A549 (cell line): Measurements from ENCODE around the gene ZSWIM5. TPM values are rescaled to one million over a fixed set of nuclear protein-coding genes. Genes with fewer than 3 reads are reported as not detected.

ENCODE experiments used
- ATAC-seq, 2 experiments: fragments of 200-7000 bp in 1 of 2; fragments of >200 bp in 1 of 2; cut with Nextera tagmentation in 1 of 2; cut with Tn5 transposase in 1 of 2; 3 replicates each; pipeline versions ENCODE4 v1.8.0 to v1.9.1; 2018 to 2020; ENCODE audit warnings: mild to moderate bottlenecking in 1 of 2, moderate library complexity in 1 of 2
- CTCF ChIA-PET: fragments of 300-600 bp; sonication (Branson Sonifier 250); formaldehyde crosslinking; extraction: SDS; loops from one replicate; lab custom pipeline; 2021; ENCODE audit warnings: antibody characterized with exemption, inconsistent platforms; lab: Yijun Ruan, JAX
- POLR2A ChIA-PET: fragments of 350-600 bp; formaldehyde crosslinking; extraction: SDS; loops from one replicate; lab custom pipeline; 2021; ENCODE audit warnings: antibody characterized with exemption, inconsistent platforms; lab: Yijun Ruan, JAX
- DNase-seq, 2 experiments: peaks; one replicate each; pipeline versions ENCODE4 v3.0.0 to v3.0.0-alpha.2; 2011 to 2016; ENCODE audit warnings: low read depth in 1 of 2, low spot score in 1 of 2
- FAIRE-seq: peaks from 2 replicates; lab custom pipeline; 2011; peaks lifted over from hg19 to GRCh38; lab: Jason Lieb, UNC
- H3K27ac ChIP-seq, 2 experiments: fragments of >200 bp; sonication (Bioruptor Twin); formaldehyde crosslinking; 3 replicates each; pipeline ENCODE4 v1.5.1; 2016 to 2017
- H3K4me1 ChIP-seq: fragments of >200 bp; sonication (Bioruptor Twin); formaldehyde crosslinking; 3 replicates; pipeline ENCODE4 v1.6.1; 2016
- H3K4me2 ChIP-seq: fragments of >200 bp; sonication (Bioruptor Twin); formaldehyde crosslinking; 3 replicates; pipeline ENCODE4 v1.6.1; 2016
- H3K4me3 ChIP-seq: fragments of >200 bp; sonication (Bioruptor Twin); formaldehyde crosslinking; 3 replicates; pipeline ENCODE4 v1.5.1; 2016
- H3K9me3 ChIP-seq: fragments of >200 bp; sonication (Bioruptor Twin); formaldehyde crosslinking; 3 replicates; pipeline ENCODE4 v1.6.1; 2016
- CBX2 ChIP-seq: fragments of 200-600 bp; sonication (generic); IDR thresholded peaks from 2 replicates; pipeline ENCODE4 v1.6.1; 2016; ENCODE audit warnings: low read depth, mild to moderate bottlenecking, borderline replicate concordance
- CHD2 ChIP-seq: fragments of 150-350 bp; IDR thresholded peaks from 2 replicates; pipeline ENCODE4 v1.6.1; 2014; ENCODE audit warnings: low read length; ENCODE audit not compliant: partially characterized antibody
- EHF ChIP-seq: fragments of 250-450 bp; sonication (Bioruptor Pico); IDR thresholded peaks from 2 replicates; pipeline ENCODE4 v1.5.0; 2020; ENCODE audit warnings: mild to moderate bottlenecking
- FOSL2 ChIP-seq, 2 experiments: fragments of 450-650 bp in 1 of 2; fragments of >200 bp in 1 of 2; sonication (Bioruptor Twin) in 1 of 2; formaldehyde crosslinking; IDR thresholded peaks; 2 replicates each; pipeline versions ENCODE4 v1.5.0 to v1.6.1; 2016 to 2020; ENCODE audit warnings: mild to moderate bottlenecking in 1 of 2, moderate library complexity in 1 of 2
- HES2 ChIP-seq: fragments of >200 bp; sonication (Bioruptor Twin); formaldehyde crosslinking; IDR thresholded peaks from 2 replicates; pipeline ENCODE4 v1.6.1; 2016
- HMGXB4 ChIP-seq: fragments of 250-450 bp; sonication (Bioruptor Pico); IDR thresholded peaks from 2 replicates; pipeline ENCODE4 v1.5.0; 2021; ENCODE audit warnings: mild to moderate bottlenecking, moderate library complexity, borderline replicate concordance
- JUN ChIP-seq, 2 experiments: fragments of >200 bp; sonication (Bioruptor Twin); formaldehyde crosslinking; IDR thresholded peaks; 2 replicates in 1 of 2; 3 replicates in 1 of 2; pipeline ENCODE4 v1.6.1; 2016 to 2017
- MAFK ChIP-seq: fragments of 450-650 bp; IDR thresholded peaks from 2 replicates; pipeline ENCODE4 v1.6.1; 2014; ENCODE audit not compliant: partially characterized antibody
- MYC ChIP-seq: IDR thresholded peaks from 2 replicates; pipeline ENCODE4 v1.6.1; 2012; ENCODE audit warnings: mild to moderate bottlenecking, inconsistent platforms, low read length, improper control_type of control experiment, borderline replicate concordance
- NFE2L2 ChIP-seq: fragments of 150-350 bp; conservative IDR thresholded peaks from 2 replicates; pipeline ENCODE4 v1.6.1; 2014; ENCODE audit warnings: low read length
- PHF8 ChIP-seq: fragments of 200-600 bp; sonication (generic); IDR thresholded peaks from 2 replicates; pipeline ENCODE4 v1.6.1; 2016; ENCODE audit warnings: low read depth, mild to moderate bottlenecking, antibody characterized with exemption, moderate library complexity, borderline replicate concordance
- POLR2AphosphoS2 ChIP-seq: conservative IDR thresholded peaks from 2 replicates; pipeline ENCODE4 v1.6.1; 2012; ENCODE audit warnings: low read length, improper control_type of control experiment, inconsistent platforms
- RFX5 ChIP-seq: fragments of 450-650 bp; IDR thresholded peaks from 2 replicates; pipeline ENCODE4 v1.7.1; 2014; ENCODE audit warnings: antibody characterized with exemption, mild to moderate bottlenecking, moderate library complexity
- WGBS: methylation state at CpG from one replicate; pipeline ENCODE4 v1.1.6; 2017; ENCODE audit errors: missing lambda C conversion rate; 5-methylcytosine and 5-hydroxymethylcytosine counted together
- polyA plus RNA-seq, 4 experiments: library from polyadenylated mRNA; depleted of rRNA in 3 of 4; stranded (reverse); fragments of >200 nt; fragmentation: RNase III in 1 of 4; extraction: RNeasy Plus Mini Kit Qiagen cat#74134 plus additional on column Dnase treatment in 1 of 4; gene quantifications; 2 replicates in 3 of 4; 3 replicates in 1 of 4; pipeline ENCODE4 v1.2.3, GENCODE V29; 2011 to 2017

Gene ZSWIM5
- polyA plus RNA-seq, 2 of the 4 experiments (the other 2 are of a cell fraction): 0.52 to 1.3 TPM

GRCh38 chr1:45200906-45201500 lies 5.4 kb downstream of the ZSWIM5 start:
- H3K4me1 ChIP-seq: no peaks in the 10 kb centered on the region; the same call in 2 of the 3 replicates
- H3K27ac ChIP-seq: no peak overlapping the region
- ChIA-PET POLR2A (no interaction called here), CTCF (interaction anchor here (1.4 kb wide), 1 partner anchor 99 kb away, joined by 3 read pairs; no protein-coding TSS in a partner anchor)
- 43% methylated on average over 3 of the region's 3 CpGs for WGBS
- no peak overlapping the region for H3K4me2 ChIP-seq
- TF ChIP-seq PHF8 (no peak), HES2 (no peak), CHD2 (no peak), RFX5 (no peak), NFE2L2 (no peak)
- DNase-seq (no peak), ATAC-seq (no peak), FAIRE-seq (no peak)
- H3K4me3 ChIP-seq: no peak overlapping the region
- H3K9me3 ChIP-seq: no peaks in the 10 kb centered on the region

- ATAC-seq: no peak
- H3K4me3 ChIP-seq: no peak overlapping the region
- TF ChIP-seq HMGXB4 (no peak), MAFK (peak; percentile 45)
- H3K27ac ChIP-seq: no peak overlapping the region
- no peak for DNase-seq
- FAIRE-seq: no peak
- ChIA-PET CTCF (interaction anchor here (0.7 to 1.4 kb wide), 2 partner anchors 100 to 497 kb away, joined by 3 read pairs; no protein-coding TSS in a partner anchor), POLR2A (no interaction called here)
- H3K4me2 ChIP-seq: no peak overlapping the region
- H3K9me3 ChIP-seq: no peaks in the 10 kb centered on the region
- H3K4me1 ChIP-seq: no peaks in the 10 kb centered on the region; the same call in 2 of the 3 replicates
Observed at GRCh38 chr1:45200435-45200834, 6.0 kb downstream of the ZSWIM5 start.

- DNase-seq (no peak), ATAC-seq (no peak), FAIRE-seq (no peak)
- Histone ChIP-seq H3K4me1 (no peaks in the 10 kb centered on the region), H3K27ac (no peak overlapping the region), H3K4me3 (no peak overlapping the region), H3K4me2 (no peak overlapping the region), H3K9me3 (no peaks in the 10 kb centered on the region)
- CTCF ChIA-PET: no interaction called here
- TF ChIP-seq POLR2AphosphoS2 (no peak), JUN (IDR thresholded peaks at IDR 0.05) (no peak), PHF8 (no peak), FOSL2 (IDR thresholded peaks at IDR 0.05) (no peak), FOSL2 (CRISPR knock-in tag; IDR thresholded peaks at IDR 0.05) (no peak), CHD2 (no peak), MYC (no peak)
- POLR2A ChIA-PET: no interaction called here
- WGBS: 67% methylated on average over 2 of the region's 2 CpGs
Observed at GRCh38 chr1:45198185-45198584, 8.2 kb downstream of the ZSWIM5 start.

- H3K4me1 ChIP-seq: no peaks in the 10 kb centered on the region
- H3K4me2 ChIP-seq: no peak overlapping the region
- no peak for TF ChIP-seq CHD2
- TF ChIP-seq CBX2: no peak
- TF ChIP-seq HES2: no peak
- TF ChIP-seq EHF (CRISPR knock-in tag): no peak
- no peak overlapping the region for H3K27ac ChIP-seq
- POLR2A ChIA-PET: no interaction called here
- ATAC-seq: no peak
- no peak overlapping the region for H3K4me3 ChIP-seq
- CTCF ChIA-PET: no interaction called here
- no peak for DNase-seq
- no peaks in the 10 kb centered on the region for H3K9me3 ChIP-seq
- FAIRE-seq: no peak
Observed at GRCh38 chr1:45196863-45197262, 9.5 kb downstream of the ZSWIM5 start.
